ENCODE measurements around the gene MPHOSPH10.

DNA sequence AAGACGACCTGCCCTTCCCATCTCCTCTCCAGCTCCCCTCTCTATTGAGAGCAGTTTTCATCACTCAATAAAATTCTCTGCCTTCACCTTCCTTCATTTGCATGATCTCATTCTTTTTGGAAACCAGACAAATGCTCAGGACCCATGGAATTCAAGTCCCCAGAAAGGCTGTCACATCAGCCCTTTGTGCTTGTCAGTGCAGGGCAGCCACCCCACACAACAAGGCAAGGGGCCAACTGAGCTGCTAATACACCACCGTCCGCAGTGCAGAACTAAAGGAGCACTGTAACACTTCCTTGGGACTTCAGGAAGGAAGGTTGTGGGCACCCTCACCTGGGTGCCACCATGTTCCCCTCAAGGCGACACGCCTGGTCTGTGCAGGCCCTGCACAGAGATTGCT is 26.6 kb upstream of the MPHOSPH10 start:
- TF ChIP-seq, protein P1, sequence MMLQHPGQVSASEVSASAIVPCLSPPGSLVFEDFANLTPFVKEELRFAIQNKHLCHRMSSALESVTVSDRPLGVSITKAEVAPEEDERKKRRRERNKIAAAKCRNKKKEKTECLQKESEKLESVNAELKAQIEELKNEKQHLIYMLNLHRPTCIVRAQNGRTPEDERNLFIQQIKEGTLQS (CRISPR knock-in tag; IDR thresholded peaks at IDR 0.05) = no peak
- no peak for TF ChIP-seq POLR2A (IDR thresholded peaks at IDR 0.05; ENCODE audit: insufficient read depth in 1 of 2, low read depth in 2 of 2, low read length in 2 of 2)
- TF ChIP-seq ZNF256 (CRISPR knock-in tag; conservative IDR thresholded peaks at IDR 0.05) = no peak
- TF ChIP-seq, protein P2, sequence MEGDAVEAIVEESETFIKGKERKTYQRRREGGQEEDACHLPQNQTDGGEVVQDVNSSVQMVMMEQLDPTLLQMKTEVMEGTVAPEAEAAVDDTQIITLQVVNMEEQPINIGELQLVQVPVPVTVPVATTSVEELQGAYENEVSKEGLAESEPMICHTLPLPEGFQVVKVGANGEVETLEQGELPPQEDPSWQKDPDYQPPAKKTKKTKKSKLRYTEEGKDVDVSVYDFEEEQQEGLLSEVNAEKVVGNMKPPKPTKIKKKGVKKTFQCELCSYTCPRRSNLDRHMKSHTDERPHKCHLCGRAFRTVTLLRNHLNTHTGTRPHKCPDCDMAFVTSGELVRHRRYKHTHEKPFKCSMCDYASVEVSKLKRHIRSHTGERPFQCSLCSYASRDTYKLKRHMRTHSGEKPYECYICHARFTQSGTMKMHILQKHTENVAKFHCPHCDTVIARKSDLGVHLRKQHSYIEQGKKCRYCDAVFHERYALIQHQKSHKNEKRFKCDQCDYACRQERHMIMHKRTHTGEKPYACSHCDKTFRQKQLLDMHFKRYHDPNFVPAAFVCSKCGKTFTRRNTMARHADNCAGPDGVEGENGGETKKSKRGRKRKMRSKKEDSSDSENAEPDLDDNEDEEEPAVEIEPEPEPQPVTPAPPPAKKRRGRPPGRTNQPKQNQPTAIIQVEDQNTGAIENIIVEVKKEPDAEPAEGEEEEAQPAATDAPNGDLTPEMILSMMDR (CRISPR knock-in tag; IDR thresholded peaks at IDR 0.05) = no peak
- TF ChIP-seq CEBPB (IDR thresholded peaks at IDR 0.05; ENCODE audit: borderline replicate concordance, low read depth, low read length) = no peak
- TF ChIP-seq, protein P3, sequence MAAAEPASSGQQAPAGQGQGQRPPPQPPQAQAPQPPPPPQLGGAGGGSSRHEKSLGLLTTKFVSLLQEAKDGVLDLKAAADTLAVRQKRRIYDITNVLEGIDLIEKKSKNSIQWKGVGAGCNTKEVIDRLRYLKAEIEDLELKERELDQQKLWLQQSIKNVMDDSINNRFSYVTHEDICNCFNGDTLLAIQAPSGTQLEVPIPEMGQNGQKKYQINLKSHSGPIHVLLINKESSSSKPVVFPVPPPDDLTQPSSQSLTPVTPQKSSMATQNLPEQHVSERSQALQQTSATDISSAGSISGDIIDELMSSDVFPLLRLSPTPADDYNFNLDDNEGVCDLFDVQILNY (CRISPR knock-in tag; conservative IDR thresholded peaks at IDR 0.05) = no peak
- no peak for TF ChIP-seq ZNF747 (CRISPR knock-in tag; IDR thresholded peaks at IDR 0.05; ENCODE audit: borderline replicate concordance)
- no peak for TF ChIP-seq TCF12 (IDR thresholded peaks at IDR 0.05)
- no peak for TF ChIP-seq TCF12 (CRISPR knock-in tag; IDR thresholded peaks at IDR 0.05)
